Fibroblast of lung (primary cell): ENCODE data around the gene AZU1. TPM values are rescaled to one million over a fixed set of nuclear protein-coding genes. Genes with fewer than 3 reads are reported as not detected.

ENCODE experiments used
- DNase-seq, 2 donors: peaks; one replicate each; pipeline versions ENCODE4 v3.0.0 to v3.0.0-alpha.2; 2010; ENCODE audit warnings: low read depth in 2 of 2
- H2AFZ ChIP-seq: 2 replicates; pipeline ENCODE4 v1.5.1; 2012; ENCODE audit warnings: low read length, control low read depth, inconsistent platforms
- H3K27ac ChIP-seq: 2 replicates; pipeline ENCODE4 v1.5.1; 2011; ENCODE audit warnings: low read length, control low read depth; ENCODE audit not compliant: insufficient read depth
- H3K27me3 ChIP-seq: 2 replicates; pipeline ENCODE4 v1.5.1; 2011; ENCODE audit warnings: mild to moderate bottlenecking, low read length; ENCODE audit not compliant: control insufficient read depth, insufficient read depth
- H3K36me3 ChIP-seq: 2 replicates; pipeline ENCODE4 v1.5.1; 2011; ENCODE audit warnings: low read length; ENCODE audit not compliant: control insufficient read depth, insufficient read depth
- H3K4me1 ChIP-seq: 2 replicates; pipeline ENCODE4 v1.5.1; 2011; ENCODE audit warnings: low read length; ENCODE audit not compliant: control insufficient read depth, insufficient read depth; ENCODE audit errors: extremely low read depth
- H3K4me2 ChIP-seq: 2 replicates; pipeline ENCODE4 v1.5.1; 2011; ENCODE audit warnings: low read length, control low read depth; ENCODE audit not compliant: insufficient read depth; ENCODE audit errors: extremely low read depth
- H3K4me3 ChIP-seq, 4 experiments: fragments of 200-600 bp in 1 of 4; sonication (generic) in 1 of 4; replicated peaks in 1 of 4; 2 replicates each; pipeline ENCODE4 v1.5.1; 2011 to 2016; ENCODE audit warnings: low read length in 4 of 4, low read depth in 3 of 4, mild to moderate bottlenecking in 3 of 4, control low read depth in 2 of 4, inconsistent platforms in 1 of 4, mixed read lengths in 1 of 4; ENCODE audit not compliant: insufficient read depth in 1 of 4; ENCODE audit errors: control extremely low read depth in 1 of 4
- H3K79me2 ChIP-seq: 2 replicates; pipeline ENCODE4 v1.5.1; 2012; ENCODE audit warnings: mild to moderate bottlenecking, low read length, inconsistent platforms; ENCODE audit not compliant: control insufficient read depth, insufficient read depth
- H3K9ac ChIP-seq: 2 replicates; pipeline ENCODE4 v1.5.1; 2011; ENCODE audit warnings: mild to moderate bottlenecking, low read length, control low read depth; ENCODE audit not compliant: insufficient read depth
- H3K9me3 ChIP-seq: 2 replicates; pipeline ENCODE4 v1.5.1; 2012; ENCODE audit warnings: low read depth, low read length; ENCODE audit not compliant: control insufficient read depth, insufficient read depth
- H4K20me1 ChIP-seq: 2 replicates; pipeline ENCODE4 v1.5.1; 2011; ENCODE audit warnings: low read length; ENCODE audit not compliant: control insufficient read depth, insufficient read depth; ENCODE audit errors: extremely low read depth
- EZH2 ChIP-seq: IDR thresholded peaks from 2 replicates; pipeline ENCODE4 v1.5.1; 2012; ENCODE audit warnings: low read length, control low read depth, mild to moderate bottlenecking; ENCODE audit errors: missing control alignments
- polyA plus RNA-seq, 2 donors: library from polyadenylated mRNA; depleted of rRNA in 1 of 2; stranded (reverse) in 1 of 2; unstranded in 1 of 2; fragments of >200 nt; gene quantifications; 2 replicates each; pipeline ENCODE4 v1.2.1, GENCODE V29; 2011 to 2012; ENCODE audit warnings: missing spikeins in 1 of 2
- total RNA-seq: library from RNA; depleted of rRNA; stranded (reverse); fragments of >200 nt; gene quantifications from 2 replicates; pipeline ENCODE4 v1.2.1, GENCODE V29; 2014
- TF ChIP-seq, protein P1 (sequence below), 2 donors: IDR thresholded peaks in 1 of 2; conservative IDR thresholded peaks in 1 of 2; 1 replicate in 1 of 2; 2 replicates in 1 of 2; pipeline ENCODE4 v1.5.1; 2011 to 2012; ENCODE audit warnings: low read length in 2 of 2, control low read depth in 1 of 2, inconsistent platforms in 1 of 2, low read depth in 1 of 2, mild to moderate bottlenecking in 1 of 2

The AZU1 gene
- total and polyA plus RNA-seq, 2 donors (not counting 1 experiment from before 2014, with no cell fraction given), result 0.17 TPM; not detected in 1

DNA sequence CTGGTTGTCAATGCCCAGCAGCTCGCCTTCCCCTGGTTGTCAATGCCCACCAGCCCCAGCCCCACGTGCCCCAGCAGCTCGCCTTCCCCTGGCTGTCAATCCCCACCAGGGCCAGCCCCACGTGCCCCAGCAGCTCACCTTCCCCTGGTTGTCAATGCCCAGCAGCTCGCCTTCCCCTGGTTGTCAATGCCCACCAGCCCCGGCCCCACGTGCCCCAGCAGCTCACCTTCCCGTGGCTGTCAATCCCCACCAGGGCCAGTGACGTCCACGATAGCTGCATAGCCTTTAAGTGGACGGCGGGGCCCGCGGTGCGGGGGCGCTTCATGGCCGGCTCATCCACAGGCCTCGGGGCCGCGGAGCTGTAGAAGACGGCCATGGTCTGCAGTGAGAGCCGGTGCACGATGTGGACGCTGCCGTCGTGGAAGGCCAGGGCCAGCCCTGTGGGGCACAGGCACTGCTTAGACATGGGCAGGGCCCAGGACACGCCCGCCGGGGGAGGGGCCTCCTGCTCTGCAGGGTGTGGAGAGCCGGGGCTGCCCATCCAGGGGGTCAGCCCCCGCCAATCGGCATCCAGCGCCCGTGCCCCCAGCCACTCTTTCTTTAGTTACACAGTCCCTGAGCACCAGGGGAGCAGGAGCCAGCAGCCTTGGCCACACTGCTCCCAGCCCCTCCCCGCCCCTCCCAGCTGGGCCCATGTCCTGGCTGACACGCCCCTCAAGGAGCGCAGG is 52.2 kb downstream of the AZU1 start:
- H3K4me2 ChIP-seq, result no peak overlapping the region
- no peaks in the 10 kb centered on the region for H3K4me1 ChIP-seq
- H3K36me3 ChIP-seq, result peaks cover 40% of the 10 kb centered on the region
- H3K9me3 ChIP-seq, result no peaks in the 10 kb centered on the region
- H3K79me2 ChIP-seq, result no peaks in the 10 kb centered on the region
- H3K27ac ChIP-seq, result no peak overlapping the region
- no peak overlapping the region for H3K9ac ChIP-seq
- no peak for TF ChIP-seq EZH2
- TF ChIP-seq, protein P1, sequence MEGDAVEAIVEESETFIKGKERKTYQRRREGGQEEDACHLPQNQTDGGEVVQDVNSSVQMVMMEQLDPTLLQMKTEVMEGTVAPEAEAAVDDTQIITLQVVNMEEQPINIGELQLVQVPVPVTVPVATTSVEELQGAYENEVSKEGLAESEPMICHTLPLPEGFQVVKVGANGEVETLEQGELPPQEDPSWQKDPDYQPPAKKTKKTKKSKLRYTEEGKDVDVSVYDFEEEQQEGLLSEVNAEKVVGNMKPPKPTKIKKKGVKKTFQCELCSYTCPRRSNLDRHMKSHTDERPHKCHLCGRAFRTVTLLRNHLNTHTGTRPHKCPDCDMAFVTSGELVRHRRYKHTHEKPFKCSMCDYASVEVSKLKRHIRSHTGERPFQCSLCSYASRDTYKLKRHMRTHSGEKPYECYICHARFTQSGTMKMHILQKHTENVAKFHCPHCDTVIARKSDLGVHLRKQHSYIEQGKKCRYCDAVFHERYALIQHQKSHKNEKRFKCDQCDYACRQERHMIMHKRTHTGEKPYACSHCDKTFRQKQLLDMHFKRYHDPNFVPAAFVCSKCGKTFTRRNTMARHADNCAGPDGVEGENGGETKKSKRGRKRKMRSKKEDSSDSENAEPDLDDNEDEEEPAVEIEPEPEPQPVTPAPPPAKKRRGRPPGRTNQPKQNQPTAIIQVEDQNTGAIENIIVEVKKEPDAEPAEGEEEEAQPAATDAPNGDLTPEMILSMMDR (conservative IDR thresholded peaks at IDR 0.05 in 1 of 2, IDR thresholded peaks at IDR 0.05 in 1 of 2; ENCODE audit: low read depth in 1 of 2, low read length in 2 of 2), result no peak
- no peak overlapping the region for H3K4me3 ChIP-seq
- H2AFZ ChIP-seq, result no peak overlapping the region
- no peaks in the 10 kb centered on the region for H3K27me3 ChIP-seq
- no peaks in the 10 kb centered on the region for H4K20me1 ChIP-seq
- no peak for DNase-seq

Other genes starting within 250 kb of the AZU1 start
- gene HCN2, start 238.0 kb upstream of the AZU1 start, total RNA-seq, result 0.26 and 0.50 TPM in 2 replicates
- 0.49 and 0.54 TPM in 2 replicates for gene HCN2, start 238.0 kb upstream of the AZU1 start, polyA plus RNA-seq
- gene POLRMT, start 194.3 kb upstream of the AZU1 start, total RNA-seq, result 17.2 and 21.5 TPM in 2 replicates
- 7.3 and 13.5 TPM in 2 replicates for gene POLRMT, start 194.3 kb upstream of the AZU1 start, polyA plus RNA-seq
- gene FGF22, start 188.0 kb upstream of the AZU1 start, total RNA-seq, result under 0.01 TPM in 1 of 2 replicates, not detected in the other
- gene FGF22, start 188.0 kb upstream of the AZU1 start, polyA plus RNA-seq, result 0.06 TPM in 1 of 2 replicates, not detected in the other
- 12.1 and 18.0 TPM in 2 replicates for gene RNF126, start 164.6 kb upstream of the AZU1 start, total RNA-seq
- gene RNF126, start 164.6 kb upstream of the AZU1 start, polyA plus RNA-seq, result 7.8 and 10.7 TPM in 2 replicates
- 26.8 and 36.5 TPM in 2 replicates for gene FSTL3, start 151.4 kb upstream of the AZU1 start, total RNA-seq
- gene FSTL3, start 151.4 kb upstream of the AZU1 start, polyA plus RNA-seq, result 10.2 and 18.6 TPM in 2 replicates
- gene PRSS57, start 132.4 kb upstream of the AZU1 start, total RNA-seq, result not detected in 2 replicates
- gene PRSS57, start 132.4 kb upstream of the AZU1 start, polyA plus RNA-seq, result not detected in 2 replicates
- gene PALM, start 118.9 kb upstream of the AZU1 start, total RNA-seq, result 8.3 and 22.1 TPM in 2 replicates
- 1.0 and 3.2 TPM in 2 replicates for gene PALM, start 118.9 kb upstream of the AZU1 start, polyA plus RNA-seq
- gene MISP, start 76.7 kb upstream of the AZU1 start, total RNA-seq, result under 0.01 TPM in 1 of 2 replicates, not detected in the other
- not detected in 2 replicates for gene MISP, start 76.7 kb upstream of the AZU1 start, polyA plus RNA-seq
- 67.5 and 83.1 TPM in 2 replicates for gene PTBP1, start 30.4 kb upstream of the AZU1 start, total RNA-seq
- gene PTBP1, start 30.4 kb upstream of the AZU1 start, polyA plus RNA-seq, result 74.6 and 142 TPM in 2 replicates
- gene PLPPR3, start 5.9 kb upstream of the AZU1 start, total RNA-seq, result 1.5 and 2.5 TPM in 2 replicates
- 0.19 and 0.30 TPM in 2 replicates for gene PLPPR3, start 5.9 kb upstream of the AZU1 start, polyA plus RNA-seq
- not detected in 2 replicates for gene PRTN3, start 13.2 kb downstream of the AZU1 start, total RNA-seq
- not detected in 2 replicates for gene PRTN3, start 13.2 kb downstream of the AZU1 start, polyA plus RNA-seq
- 0.51 and 0.66 TPM in 2 replicates for gene ELANE, start 24.5 kb downstream of the AZU1 start, total RNA-seq
- 0.07 and 0.48 TPM in 2 replicates for gene ELANE, start 24.5 kb downstream of the AZU1 start, polyA plus RNA-seq
- 18.8 and 206 TPM in 2 replicates for gene CFD, start 31.8 kb downstream of the AZU1 start, total RNA-seq
- gene CFD, start 31.8 kb downstream of the AZU1 start, polyA plus RNA-seq, result 1.00 and 3.3 TPM in 2 replicates
- gene MED16, start 65.3 kb downstream of the AZU1 start, total RNA-seq, result 24.4 and 35.0 TPM in 2 replicates
- 19.3 and 26.2 TPM in 2 replicates for gene MED16, start 65.3 kb downstream of the AZU1 start, polyA plus RNA-seq
- not detected in 2 replicates for gene RNU6-9, start 65.6 kb downstream of the AZU1 start, total RNA-seq
- gene RNU6-9, start 65.6 kb downstream of the AZU1 start, polyA plus RNA-seq, result not detected in 2 replicates
- gene R3HDM4, start 85.4 kb downstream of the AZU1 start, total RNA-seq, result 13.2 and 13.4 TPM in 2 replicates
- gene R3HDM4, start 85.4 kb downstream of the AZU1 start, polyA plus RNA-seq, result 20.9 and 25.5 TPM in 2 replicates
- not detected in 2 replicates for gene KISS1R, start 89.5 kb downstream of the AZU1 start, total RNA-seq
- not detected in 2 replicates for gene KISS1R, start 89.5 kb downstream of the AZU1 start, polyA plus RNA-seq
- gene ARID3A, start 98.2 kb downstream of the AZU1 start, total RNA-seq, result 12.1 and 14.9 TPM in 2 replicates
- 6.4 and 8.7 TPM in 2 replicates for gene ARID3A, start 98.2 kb downstream of the AZU1 start, polyA plus RNA-seq
- 41.6 and 42.3 TPM in 2 replicates for gene WDR18, start 156.5 kb downstream of the AZU1 start, total RNA-seq
- 10.0 and 16.1 TPM in 2 replicates for gene WDR18, start 156.5 kb downstream of the AZU1 start, polyA plus RNA-seq
- gene GRIN3B, start 172.6 kb downstream of the AZU1 start, total RNA-seq, result 0.51 and 0.66 TPM in 2 replicates
- 0.12 and 0.25 TPM in 2 replicates for gene GRIN3B, start 172.6 kb downstream of the AZU1 start, polyA plus RNA-seq
- 47.5 and 57.8 TPM in 2 replicates for gene TMEM259, start 193.3 kb downstream of the AZU1 start, total RNA-seq
- 67.1 and 67.9 TPM in 2 replicates for gene TMEM259, start 193.3 kb downstream of the AZU1 start, polyA plus RNA-seq
- gene RNU6-2, start 193.7 kb downstream of the AZU1 start, total RNA-seq, result not detected in 2 replicates
- not detected in 2 replicates for gene RNU6-2, start 193.7 kb downstream of the AZU1 start, polyA plus RNA-seq
- gene CNN2, start 198.8 kb downstream of the AZU1 start, total RNA-seq, result 120 and 194 TPM in 2 replicates
- gene CNN2, start 198.8 kb downstream of the AZU1 start, polyA plus RNA-seq, result 299 and 473 TPM in 2 replicates
- 2.3 and 9.7 TPM in 2 replicates for gene ABCA7, start 212.3 kb downstream of the AZU1 start, total RNA-seq
- gene ABCA7, start 212.3 kb downstream of the AZU1 start, polyA plus RNA-seq, result 2.2 and 2.3 TPM in 2 replicates
- 0.77 and 1.8 TPM in 2 replicates for gene ARHGAP45, start 239.3 kb downstream of the AZU1 start, total RNA-seq
- 0.42 and 0.78 TPM in 2 replicates for gene ARHGAP45, start 239.3 kb downstream of the AZU1 start, polyA plus RNA-seq